ENCODE data around the gene EFNA5. TPM values are rescaled to one million over a fixed set of nuclear protein-coding genes. Genes with fewer than 3 reads are reported as not detected.

EFNA5 gene
- polyA plus RNA-seq, 1 of the 3 experiments (the other 2 are of a cell fraction): 0.81 TPM

DNA sequence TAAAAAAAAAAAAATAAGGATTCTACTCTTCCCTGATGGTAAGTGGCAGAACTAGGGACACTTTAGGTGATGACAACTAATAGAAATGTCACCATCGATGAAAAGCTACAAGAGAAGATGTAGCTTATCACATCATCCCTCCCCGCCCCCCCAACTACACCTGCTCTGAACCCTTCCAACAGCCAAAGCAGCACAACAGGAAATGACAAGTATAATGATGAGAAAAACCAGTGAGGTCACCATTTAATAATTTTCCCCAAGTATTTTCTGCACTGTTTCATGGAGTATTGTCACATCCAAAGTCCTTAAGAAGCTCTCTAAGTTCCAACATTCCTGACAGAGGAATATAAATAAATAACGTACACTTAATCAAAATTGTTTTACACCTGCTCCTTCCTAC, 221.4 kb downstream of the EFNA5 start:
- Histone ChIP-seq H3K9me2 (no peaks in the 10 kb centered on the region), H3K27ac (ENCODE audit: low read depth in 2 of 2, low read length in 1 of 2) (no peak overlapping the region), H3K36me3 (replicated peaks in 1 of 2; ENCODE audit: control insufficient read depth in 1 of 2, insufficient read depth in 2 of 2, low read length in 1 of 2) (no peaks in the 10 kb centered on the region), H4K20me1 (ENCODE audit: insufficient read depth) (no peaks in the 10 kb centered on the region), H3K9ac (no peak overlapping the region), H2AFZ (ENCODE audit: low read depth) (no peak overlapping the region), H3K4me2 (no peak overlapping the region), H3K9me3 (no peaks in the 10 kb centered on the region), H3K27me3 (ENCODE audit: insufficient read depth) (no peaks in the 10 kb centered on the region), H3K4me1 (ENCODE audit: control insufficient read depth in 1 of 2, insufficient read depth in 2 of 2, low read depth in 1 of 2, low read length in 1 of 2) (no peaks in the 10 kb centered on the region), H3K4me3 (ENCODE audit: low read depth in 2 of 2, low read length in 1 of 2) (no peak overlapping the region), H3K79me2 (ENCODE audit: insufficient read depth) (no peaks in the 10 kb centered on the region), H3F3A (replicated peaks; ENCODE audit: insufficient read depth) (no peaks in the 10 kb centered on the region)
- TF ChIP-seq YY1 (IDR thresholded peaks at IDR 0.05; ENCODE audit: low read depth): no peak
- no peak for TF ChIP-seq FOSL2 (IDR thresholded peaks at IDR 0.05; ENCODE audit: borderline replicate concordance, low read depth)
- TF ChIP-seq, protein P1, sequence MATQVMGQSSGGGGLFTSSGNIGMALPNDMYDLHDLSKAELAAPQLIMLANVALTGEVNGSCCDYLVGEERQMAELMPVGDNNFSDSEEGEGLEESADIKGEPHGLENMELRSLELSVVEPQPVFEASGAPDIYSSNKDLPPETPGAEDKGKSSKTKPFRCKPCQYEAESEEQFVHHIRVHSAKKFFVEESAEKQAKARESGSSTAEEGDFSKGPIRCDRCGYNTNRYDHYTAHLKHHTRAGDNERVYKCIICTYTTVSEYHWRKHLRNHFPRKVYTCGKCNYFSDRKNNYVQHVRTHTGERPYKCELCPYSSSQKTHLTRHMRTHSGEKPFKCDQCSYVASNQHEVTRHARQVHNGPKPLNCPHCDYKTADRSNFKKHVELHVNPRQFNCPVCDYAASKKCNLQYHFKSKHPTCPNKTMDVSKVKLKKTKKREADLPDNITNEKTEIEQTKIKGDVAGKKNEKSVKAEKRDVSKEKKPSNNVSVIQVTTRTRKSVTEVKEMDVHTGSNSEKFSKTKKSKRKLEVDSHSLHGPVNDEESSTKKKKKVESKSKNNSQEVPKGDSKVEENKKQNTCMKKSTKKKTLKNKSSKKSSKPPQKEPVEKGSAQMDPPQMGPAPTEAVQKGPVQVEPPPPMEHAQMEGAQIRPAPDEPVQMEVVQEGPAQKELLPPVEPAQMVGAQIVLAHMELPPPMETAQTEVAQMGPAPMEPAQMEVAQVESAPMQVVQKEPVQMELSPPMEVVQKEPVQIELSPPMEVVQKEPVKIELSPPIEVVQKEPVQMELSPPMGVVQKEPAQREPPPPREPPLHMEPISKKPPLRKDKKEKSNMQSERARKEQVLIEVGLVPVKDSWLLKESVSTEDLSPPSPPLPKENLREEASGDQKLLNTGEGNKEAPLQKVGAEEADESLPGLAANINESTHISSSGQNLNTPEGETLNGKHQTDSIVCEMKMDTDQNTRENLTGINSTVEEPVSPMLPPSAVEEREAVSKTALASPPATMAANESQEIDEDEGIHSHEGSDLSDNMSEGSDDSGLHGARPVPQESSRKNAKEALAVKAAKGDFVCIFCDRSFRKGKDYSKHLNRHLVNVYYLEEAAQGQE (IDR thresholded peaks at IDR 0.05; ENCODE audit: low read depth, low read length): no peak
- no peak for TF ChIP-seq SMC3 (IDR thresholded peaks at IDR 0.05; ENCODE audit: low read depth, low read length)
- no peak for TF ChIP-seq MEF2A (IDR thresholded peaks at IDR 0.05; ENCODE audit: borderline replicate concordance, low read depth)
- TF ChIP-seq RXRA (IDR thresholded peaks at IDR 0.05; ENCODE audit: borderline replicate concordance, low read depth): no peak
- no peak for TF ChIP-seq EP300 (IDR thresholded peaks at IDR 0.05; ENCODE audit: borderline replicate concordance in 1 of 2, low read depth in 1 of 2, low read length in 1 of 2)
- TF ChIP-seq TAF1 (IDR thresholded peaks at IDR 0.05; ENCODE audit: borderline replicate concordance, low read depth, low read length): no peak
- TF ChIP-seq, protein P2, sequence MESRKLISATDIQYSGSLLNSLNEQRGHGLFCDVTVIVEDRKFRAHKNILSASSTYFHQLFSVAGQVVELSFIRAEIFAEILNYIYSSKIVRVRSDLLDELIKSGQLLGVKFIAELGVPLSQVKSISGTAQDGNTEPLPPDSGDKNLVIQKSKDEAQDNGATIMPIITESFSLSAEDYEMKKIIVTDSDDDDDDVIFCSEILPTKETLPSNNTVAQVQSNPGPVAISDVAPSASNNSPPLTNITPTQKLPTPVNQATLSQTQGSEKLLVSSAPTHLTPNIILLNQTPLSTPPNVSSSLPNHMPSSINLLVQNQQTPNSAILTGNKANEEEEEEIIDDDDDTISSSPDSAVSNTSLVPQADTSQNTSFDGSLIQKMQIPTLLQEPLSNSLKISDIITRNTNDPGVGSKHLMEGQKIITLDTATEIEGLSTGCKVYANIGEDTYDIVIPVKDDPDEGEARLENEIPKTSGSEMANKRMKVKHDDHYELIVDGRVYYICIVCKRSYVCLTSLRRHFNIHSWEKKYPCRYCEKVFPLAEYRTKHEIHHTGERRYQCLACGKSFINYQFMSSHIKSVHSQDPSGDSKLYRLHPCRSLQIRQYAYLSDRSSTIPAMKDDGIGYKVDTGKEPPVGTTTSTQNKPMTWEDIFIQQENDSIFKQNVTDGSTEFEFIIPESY (IDR thresholded peaks at IDR 0.05; ENCODE audit: borderline replicate concordance, low read depth): no peak
- TF ChIP-seq EZH2phosphoT487 (IDR thresholded peaks at IDR 0.05; ENCODE audit: borderline replicate concordance, low read depth): no peak
- no peak for TF ChIP-seq JUND (IDR thresholded peaks at IDR 0.05)
- TF ChIP-seq, protein P3, sequence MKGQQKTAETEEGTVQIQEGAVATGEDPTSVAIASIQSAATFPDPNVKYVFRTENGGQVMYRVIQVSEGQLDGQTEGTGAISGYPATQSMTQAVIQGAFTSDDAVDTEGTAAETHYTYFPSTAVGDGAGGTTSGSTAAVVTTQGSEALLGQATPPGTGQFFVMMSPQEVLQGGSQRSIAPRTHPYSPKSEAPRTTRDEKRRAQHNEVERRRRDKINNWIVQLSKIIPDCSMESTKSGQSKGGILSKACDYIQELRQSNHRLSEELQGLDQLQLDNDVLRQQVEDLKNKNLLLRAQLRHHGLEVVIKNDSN (IDR thresholded peaks at IDR 0.05; ENCODE audit: borderline replicate concordance, low read depth): no peak
- TF ChIP-seq TCF12 (IDR thresholded peaks at IDR 0.05): no peak
- no peak for TF ChIP-seq FOXJ3 (CRISPR knock-in tag; IDR thresholded peaks at IDR 0.05)
- DNase-seq: no peak
- ChIA-PET POLR2A (no interaction called here), CTCF (no interaction called here)
- WGBS (ENCODE audit: low lambda C conversion rate): 93% methylated on average over 3 of the region's 3 CpGs

All from SK-N-SH (cell line).